Transverse colon (tissue), 4 donors: ENCODE measurements around the gene KICS2. TPM values are rescaled to one million over a fixed set of nuclear protein-coding genes. Genes with fewer than 3 reads are reported as not detected.

ENCODE experiments used
- DNase-seq: peaks from one replicate; pipeline ENCODE4 v3.0.0-alpha.2; 2019
- H3K27ac ChIP-seq, 4 donors: fragments of 200-600 bp; sonication (generic); 2 replicates each; pipeline ENCODE4 v1.5.1; 2016 to 2018; ENCODE audit warnings: inconsistent platforms in 4 of 4
- H3K27me3 ChIP-seq: fragments of 200-600 bp; sonication (generic); 2 replicates; pipeline ENCODE4 v1.5.1; 2017; ENCODE audit warnings: inconsistent platforms
- H3K36me3 ChIP-seq, 4 donors: fragments of 200-600 bp; sonication (generic); 2 replicates each; pipeline ENCODE4 v1.5.1; 2017 to 2019; ENCODE audit warnings: inconsistent platforms in 4 of 4
- H3K4me1 ChIP-seq, 4 donors: fragments of 200-600 bp; sonication (generic); 2 replicates each; pipeline ENCODE4 v1.5.1; 2017 to 2020; ENCODE audit warnings: inconsistent platforms in 4 of 4
- H3K4me3 ChIP-seq, 4 donors: fragments of 200-600 bp; sonication (generic); 1 replicate in 1 of 4; 2 replicates in 3 of 4; pipeline versions ENCODE4 v1.5.1 to v1.6.1; 2017 to 2019; ENCODE audit warnings: inconsistent platforms in 4 of 4
- H3K9me3 ChIP-seq, 2 donors: fragments of 200-600 bp; sonication (generic); 2 replicates each; pipeline ENCODE4 v1.5.1; 2017 to 2019; ENCODE audit warnings: inconsistent platforms in 2 of 2
- CTCF ChIP-seq, 5 experiments: fragments of 200-600 bp in 3 of 5; fragments of 450-650 bp in 2 of 5; sonication (generic) in 3 of 5; IDR thresholded peaks; 1 replicate in 2 of 5; 2 replicates in 3 of 5; pipeline ENCODE4 v1.5.1; 2016 to 2017; ENCODE audit warnings: antibody characterized with exemption in 5 of 5, inconsistent platforms in 3 of 5, mild to moderate bottlenecking in 2 of 5, moderate library complexity in 1 of 5
- EP300 ChIP-seq: sonication (generic); formaldehyde crosslinking; IDR thresholded peaks from one replicate; pipeline ENCODE4 v1.6.1; 2017; ENCODE audit warnings: antibody characterized with exemption, low read depth
- POLR2A ChIP-seq: fragments of 450-650 bp; IDR thresholded peaks from one replicate; pipeline ENCODE4 v1.6.1; 2016; ENCODE audit warnings: antibody characterized with exemption, mild to moderate bottlenecking, moderate library complexity
- POLR2AphosphoS5 ChIP-seq, 3 donors: sonication (generic); formaldehyde crosslinking; IDR thresholded peaks; one replicate each; pipeline ENCODE4 v1.6.1; 2016; ENCODE audit warnings: antibody characterized with exemption in 3 of 3
- WGBS, 2 donors: methylation state at CpG; one replicate each; pipeline ENCODE4 v1.1.5; 2018; ENCODE audit warnings: low coverage in 1 of 2; 5-methylcytosine and 5-hydroxymethylcytosine counted together
- in situ Hi-C, 4 donors: fragments of 200-750 bp; cut with MboI; loops; one replicate each; pipeline versions ENCODE4 v1.15.0 to v1.15.1; 2017; ENCODE audit warnings: low sequenced_read_pairs in 3 of 4, low pct_ligation_motif_present in 1 of 4, low pct_unique_long_range_greater_than_20kb in 1 of 4
- intact Hi-C: fragments of 100-400 bp; cut with DNase I; formaldehyde crosslinking; loops from one replicate; pipeline ENCODE4 v1.15.1; 2023; ENCODE audit warnings: low total_unique reads
- total RNA-seq, 4 donors: library from RNA; depleted of rRNA; stranded (reverse); fragments of >200 nt; gene quantifications; one replicate each; pipeline ENCODE4 v1.1.0, GENCODE V29; 2016

Gene KICS2
- total RNA-seq, 4 donors from 2014 or later: 2.8 to 10.2 (median 4.7) TPM

GRCh38 chr12:64265839-64266238 lies 43.7 kb upstream of the KICS2 start:
- H3K36me3 ChIP-seq: no peaks in the 10 kb centered on the region
- H3K27me3 ChIP-seq: no peaks in the 10 kb centered on the region
- H3K9me3 ChIP-seq: no peaks in the 10 kb centered on the region
- WGBS, 2 donors: 70 to 84% methylated on average over 2 of the region's 2 CpGs
- no peak for DNase-seq
- TF ChIP-seq POLR2A: no peak
- TF ChIP-seq POLR2AphosphoS5 (IDR thresholded peaks at IDR 0.05): no peak
- no peak for TF ChIP-seq CTCF (IDR thresholded peaks at IDR 0.05)
- no peak for TF ChIP-seq EP300
- H3K4me3 ChIP-seq: no peak overlapping the region
- H3K4me1 ChIP-seq: no peaks in the 10 kb centered on the region
- no peak overlapping the region for H3K27ac ChIP-seq
- in situ Hi-C loops (no loop called here), intact Hi-C loops (no loop called here)

- TF ChIP-seq CTCF (IDR thresholded peaks at IDR 0.05) (no peak), POLR2A (no peak), POLR2AphosphoS5 (IDR thresholded peaks at IDR 0.05) (no peak), EP300 (no peak)
- no peaks in the 10 kb centered on the region for H3K4me1 ChIP-seq
- WGBS, 2 donors: 80 to 90% methylated on average over 3 to 5 of the region's 5 CpGs
- no peaks in the 10 kb centered on the region for H3K36me3 ChIP-seq
- H3K9me3 ChIP-seq: no peaks in the 10 kb centered on the region
- H3K27ac ChIP-seq: no peak overlapping the region
- in situ Hi-C loops: loop anchor here in 1 of 4 donors (5.0 kb wide), 1 partner anchor 425 kb away; no protein-coding TSS in a partner anchor
- H3K27me3 ChIP-seq: no peaks in the 10 kb centered on the region
- intact Hi-C loops: no loop called here
- DNase-seq: no peak
- no peak overlapping the region for H3K4me3 ChIP-seq
Measured at GRCh38 chr12:64261813-64262212, 39.7 kb upstream of the KICS2 start.

GRCh38 chr12:64258576-64258975 lies 36.5 kb upstream of the KICS2 start:
- no peak overlapping the region for H3K4me3 ChIP-seq
- WGBS, 2 donors: 42 to 58% methylated on average over 2 to 3 of the region's 3 CpGs
- no peaks in the 10 kb centered on the region for H3K4me1 ChIP-seq
- in situ Hi-C loops (no loop called here), intact Hi-C loops (loop anchor here (5.0 to 10.0 kb wide), 2 partner anchors 74 to 416 kb away; partner anchors contain the start of gene SRGAP1)
- no peaks in the 10 kb centered on the region for H3K27me3 ChIP-seq
- H3K27ac ChIP-seq: no peak overlapping the region
- H3K9me3 ChIP-seq: no peaks in the 10 kb centered on the region
- no peaks in the 10 kb centered on the region for H3K36me3 ChIP-seq
- DNase-seq: no peak
- TF ChIP-seq POLR2AphosphoS5 (IDR thresholded peaks at IDR 0.05): no peak
- no peak for TF ChIP-seq EP300
- TF ChIP-seq CTCF (IDR thresholded peaks at IDR 0.05): no peak

GRCh38 chr12:64256166-64256800 lies 34.2 kb upstream of the KICS2 start:
- intact Hi-C loops (loop anchor here (5.0 to 10.0 kb wide), 2 partner anchors 71 to 414 kb away; partner anchors contain the start of gene SRGAP1), in situ Hi-C loops (no loop called here)
- Histone ChIP-seq H3K36me3 (no peaks in the 10 kb centered on the region), H3K27me3 (no peaks in the 10 kb centered on the region), H3K4me1 (no peaks in the 10 kb centered on the region), H3K9me3 (no peaks in the 10 kb centered on the region), H3K4me3 (no peak overlapping the region), H3K27ac (no peak overlapping the region)
- DNase-seq: no peak
- peak; percentile 64 to 75 (median 69) for TF ChIP-seq CTCF (IDR thresholded peaks at IDR 0.05)
- TF ChIP-seq POLR2AphosphoS5 (IDR thresholded peaks at IDR 0.05): no peak
- no peak for TF ChIP-seq EP300
- WGBS, 2 donors: 58 to 71% methylated on average over 4 of the region's 4 CpGs
